ENCODE measurements around the gene C1QTNF6. TPM values are rescaled to one million over a fixed set of nuclear protein-coding genes. Genes with fewer than 3 reads are reported as not detected.

The C1QTNF6 gene
- total and polyA plus RNA-seq, 2 of the 4 experiments (the other 2 are of a cell fraction) = 1.1 to 10.9 TPM

- Histone ChIP-seq H3K4me3 (ENCODE audit: insufficient read depth, low read depth, low read length) (no peak overlapping the region), H3K56ac (ENCODE audit: extremely low read depth, insufficient read depth, low read length) (no peak overlapping the region), H2BK120ac (ENCODE audit: low read depth, low read length) (no peak overlapping the region), H3K9ac (ENCODE audit: low read depth, low read length) (no peak overlapping the region), H3K9me3 (ENCODE audit: control insufficient read depth, insufficient read depth, low read length) (no peaks in the 10 kb centered on the region), H3K9me1 (ENCODE audit: insufficient read depth, low read length) (no peaks in the 10 kb centered on the region), H3K4me1 (ENCODE audit: control insufficient read depth, insufficient read depth, low read length) (no peaks in the 10 kb centered on the region), H3K36me3 (ENCODE audit: control insufficient read depth, insufficient read depth, low read length) (no peaks in the 10 kb centered on the region), H3K4ac (ENCODE audit: low read depth, low read length) (no peak overlapping the region), H4K5ac (ENCODE audit: low read depth, low read length) (no peak overlapping the region), H3K4me2 (ENCODE audit: low read depth, low read length) (no peak overlapping the region), H3K27ac (ENCODE audit: insufficient read depth, low read length) (no peak overlapping the region), H2BK15ac (ENCODE audit: low read depth, low read length) (no peak overlapping the region), H3K14ac (replicated peaks; ENCODE audit: low read depth, low read length) (no peak overlapping the region), H3K18ac (ENCODE audit: low read depth, low read length) (no peak overlapping the region), H2BK5ac (ENCODE audit: low read depth, low read length, poor library complexity, severe bottlenecking) (no peak overlapping the region), H4K20me1 (ENCODE audit: insufficient read depth, low read length) (no peaks in the 10 kb centered on the region), H2AK5ac (ENCODE audit: low read depth, low read length) (no peak overlapping the region), H2AFZ (replicated peaks; ENCODE audit: low read length, poor library complexity) (no peak overlapping the region), H4K91ac (ENCODE audit: insufficient read depth, low read depth, low read length) (no peak overlapping the region), H3K79me1 (ENCODE audit: low read depth in 1 of 2, low read length in 2 of 2) (no peaks in the 10 kb centered on the region), H2AK9ac (replicated peaks; ENCODE audit: low read depth, low read length, poor library complexity) (no peak overlapping the region), H3K27me3 (ENCODE audit: control insufficient read depth, insufficient read depth, low read length) (peaks cover 37% of the 10 kb centered on the region), H3K23ac (ENCODE audit: low read depth, low read length) (no peak overlapping the region), H2BK20ac (ENCODE audit: low read depth, low read length) (no peak overlapping the region), H4K8ac (ENCODE audit: low read depth in 2 of 2, low read length in 2 of 2) (no peak overlapping the region)
- no TSS peak for BruUV-seq (replicated peaks)
- intact Hi-C loops (cut with micrococcal nuclease) (no loop called here), in situ Hi-C loops (cut with MboI; ENCODE audit: low sequenced_read_pairs) (no loop called here), dilution Hi-C loops (cut with HindIII; ENCODE audit: low sequenced_read_pairs, unreplicated experiment) (no loop called here)
- WGBS, 2 experiments (ENCODE audit: extremely low coverage in 2 of 2, insufficient read length in 1 of 2) = 36% methylated on average over 3 of the region's 8 CpGs; no CpG with 5 or more reads in 1 of the 2 experiments
- DNase-seq (no peak), ATAC-seq (ENCODE audit: low read depth) (no peak)
- CTCF ChIA-PET = no interaction called here
- POLR2A ChIA-PET (ENCODE audit: unreplicated experiment) = no interaction called here
- TF ChIP-seq, protein P1, sequence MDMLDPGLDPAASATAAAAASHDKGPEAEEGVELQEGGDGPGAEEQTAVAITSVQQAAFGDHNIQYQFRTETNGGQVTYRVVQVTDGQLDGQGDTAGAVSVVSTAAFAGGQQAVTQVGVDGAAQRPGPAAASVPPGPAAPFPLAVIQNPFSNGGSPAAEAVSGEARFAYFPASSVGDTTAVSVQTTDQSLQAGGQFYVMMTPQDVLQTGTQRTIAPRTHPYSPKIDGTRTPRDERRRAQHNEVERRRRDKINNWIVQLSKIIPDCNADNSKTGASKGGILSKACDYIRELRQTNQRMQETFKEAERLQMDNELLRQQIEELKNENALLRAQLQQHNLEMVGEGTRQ (IDR thresholded peaks at IDR 0.05; ENCODE audit: low read depth, low read length) = no peak
- no peak for TF ChIP-seq CEBPB (IDR thresholded peaks at IDR 0.05; ENCODE audit: low read depth, low read length)
- TF ChIP-seq MAFK (IDR thresholded peaks at IDR 0.05; ENCODE audit: low read depth, low read length) = no peak
- TF ChIP-seq, protein P2, sequence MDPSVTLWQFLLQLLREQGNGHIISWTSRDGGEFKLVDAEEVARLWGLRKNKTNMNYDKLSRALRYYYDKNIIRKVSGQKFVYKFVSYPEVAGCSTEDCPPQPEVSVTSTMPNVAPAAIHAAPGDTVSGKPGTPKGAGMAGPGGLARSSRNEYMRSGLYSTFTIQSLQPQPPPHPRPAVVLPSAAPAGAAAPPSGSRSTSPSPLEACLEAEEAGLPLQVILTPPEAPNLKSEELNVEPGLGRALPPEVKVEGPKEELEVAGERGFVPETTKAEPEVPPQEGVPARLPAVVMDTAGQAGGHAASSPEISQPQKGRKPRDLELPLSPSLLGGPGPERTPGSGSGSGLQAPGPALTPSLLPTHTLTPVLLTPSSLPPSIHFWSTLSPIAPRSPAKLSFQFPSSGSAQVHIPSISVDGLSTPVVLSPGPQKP (IDR thresholded peaks at IDR 0.05; ENCODE audit: borderline replicate concordance, low read depth, low read length) = no peak
- TF ChIP-seq BHLHE40 (IDR thresholded peaks at IDR 0.05; ENCODE audit: low read depth, low read length) = no peak
- TF ChIP-seq NFE2L2 (IDR thresholded peaks at IDR 0.05; ENCODE audit: low read depth, low read length) = no peak
- TF ChIP-seq RFX5 (IDR thresholded peaks at IDR 0.05; ENCODE audit: low read depth, low read length) = no peak
- no peak for TF ChIP-seq RCOR1 (IDR thresholded peaks at IDR 0.05; ENCODE audit: insufficient replicate concordance, low read length)
- TF ChIP-seq SMC3 (IDR thresholded peaks at IDR 0.05; ENCODE audit: low read depth, low read length) = no peak
- no peak for TF ChIP-seq MXI1 (IDR thresholded peaks at IDR 0.05; ENCODE audit: borderline replicate concordance, low read depth, low read length)
- no peak for TF ChIP-seq POLR2A (IDR thresholded peaks at IDR 0.05; ENCODE audit: low read depth, low read length)
- TF ChIP-seq CTCF (conservative IDR thresholded peaks at IDR 0.05; ENCODE audit: low read depth, low read length) = no peak
- TF ChIP-seq MAZ (IDR thresholded peaks at IDR 0.05; ENCODE audit: borderline replicate concordance, low read depth, low read length) = no peak
- no peak for TF ChIP-seq RAD21 (IDR thresholded peaks at IDR 0.05; ENCODE audit: low read length)
- TF ChIP-seq FOS (IDR thresholded peaks at IDR 0.05; ENCODE audit: low read depth, low read length) = no peak
- no peak for TF ChIP-seq CHD1 (IDR thresholded peaks at IDR 0.05; ENCODE audit: low read depth, low read length)
These were observed 50.9 kb downstream of the C1QTNF6 start for GRCh38 chr22:37137131-37137530.
